Measurements from ENCODE around the gene KCNN2. TPM values are rescaled to one million over a fixed set of nuclear protein-coding genes. Genes with fewer than 3 reads are reported as not detected.

Gene KCNN2
- total RNA-seq = not detected in 2 replicates

DNA sequence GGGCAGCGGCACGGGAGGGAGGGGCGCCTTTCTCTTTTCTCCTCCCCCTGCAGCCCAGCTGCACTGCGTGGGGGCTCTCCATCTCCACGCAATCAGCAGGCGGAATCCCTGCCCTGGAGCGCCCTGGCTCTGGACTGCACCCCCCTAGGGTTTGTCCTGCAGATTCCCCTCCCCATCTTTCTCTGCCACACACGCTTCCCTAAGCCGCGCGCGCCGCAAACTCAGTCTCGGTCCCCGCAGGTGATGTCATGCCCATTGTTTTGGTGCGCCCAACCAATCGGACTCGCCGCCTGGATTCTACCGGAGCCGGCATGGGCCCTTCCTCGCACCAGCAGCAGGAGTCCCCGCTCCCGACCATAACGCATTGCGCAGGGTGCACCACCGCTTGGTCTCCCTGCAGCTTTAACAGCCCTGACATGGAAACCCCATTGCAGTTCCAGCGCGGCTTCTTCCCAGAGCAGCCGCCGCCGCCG, at the start of gene KCNN2:
Gene KCNN2 (plus strand): TSS at position 347 of the 473 bp plus-strand sequence. CDS start 70 bp downstream, at position 417.
- intact Hi-C loops (cut with micrococcal nuclease) = loop anchor here (5.0 kb wide), 1 partner anchor 304 kb away; no protein-coding TSS in a partner anchor

DNA sequence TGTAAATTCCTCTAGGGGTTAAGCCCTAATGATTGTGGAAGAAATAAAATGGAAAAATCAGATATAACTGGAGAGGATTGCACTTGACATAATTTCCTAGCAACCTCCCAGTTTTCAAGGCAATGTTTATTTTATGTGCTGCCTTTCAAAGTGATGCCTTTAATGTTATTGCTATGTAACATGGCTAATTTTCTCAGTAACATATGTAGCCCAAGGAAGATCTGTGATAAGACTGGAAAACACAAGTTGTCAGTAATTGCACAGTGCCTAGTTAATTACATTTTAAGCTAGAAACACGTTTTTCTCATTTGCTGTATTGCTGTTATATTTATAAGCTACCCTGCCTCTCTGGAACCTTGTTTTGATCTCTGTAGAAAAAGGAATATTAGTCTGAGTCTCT, 49.2 kb upstream of the KCNN2 start:
- intact Hi-C loops (cut with micrococcal nuclease) = no loop called here

DNA sequence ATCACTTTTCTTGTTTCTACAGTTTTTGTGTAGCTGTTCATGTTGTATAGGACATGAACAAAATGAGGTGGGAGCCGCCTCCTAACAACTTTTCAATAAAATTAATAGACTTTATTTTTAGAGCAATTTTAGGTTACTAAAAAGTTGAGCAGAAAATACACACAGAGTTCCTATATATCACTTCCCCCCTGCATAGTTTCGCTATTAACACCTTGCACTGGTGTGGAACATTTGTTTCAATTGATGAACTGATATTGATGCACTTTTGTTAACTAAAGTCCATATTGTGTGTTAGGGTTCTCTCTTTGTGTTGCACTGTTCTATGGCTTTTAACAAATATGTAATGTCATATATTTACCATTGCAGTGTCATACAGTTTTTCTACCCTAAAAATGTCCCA, 47.8 kb upstream of the KCNN2 start:
- intact Hi-C loops (cut with micrococcal nuclease) = no loop called here

DNA sequence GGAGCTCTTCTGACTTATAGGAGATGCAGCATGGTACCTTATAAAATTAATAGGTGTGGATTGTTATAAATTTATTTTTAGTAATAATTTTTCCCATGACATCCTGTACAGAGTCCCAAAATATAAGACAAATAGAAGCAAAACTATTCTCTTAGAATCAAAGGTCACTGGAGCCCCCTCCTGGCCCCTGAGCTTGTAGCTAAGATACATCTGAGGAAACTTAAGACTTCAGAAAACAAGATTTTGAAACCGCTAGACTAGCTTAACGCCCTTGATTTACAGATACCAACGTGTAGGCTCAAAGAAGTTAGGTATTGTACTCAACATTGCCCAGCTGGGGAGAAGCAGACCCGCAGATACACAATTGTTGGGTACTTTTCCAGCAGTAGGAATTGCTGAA, 45.7 kb upstream of the KCNN2 start:
- intact Hi-C loops (cut with micrococcal nuclease) = no loop called here

DNA sequence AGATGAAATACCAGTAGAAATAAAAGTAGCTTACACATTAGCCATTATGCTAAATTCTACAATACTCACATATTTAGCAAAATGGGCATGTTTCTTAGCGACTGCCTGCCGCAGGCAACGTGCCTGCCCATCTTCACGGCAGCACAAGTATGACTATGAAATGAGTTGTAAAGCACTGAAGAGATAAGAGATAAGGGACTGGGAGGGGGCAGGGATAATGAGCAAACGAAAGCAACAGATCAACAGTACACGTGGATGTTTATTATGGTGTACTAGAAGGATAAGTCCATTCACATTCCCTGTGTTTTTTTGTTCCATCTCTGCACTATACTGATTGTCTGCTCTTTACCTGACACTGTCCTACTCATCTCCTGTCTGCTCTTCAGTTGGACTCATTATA, 44.1 kb upstream of the KCNN2 start:
- intact Hi-C loops (cut with micrococcal nuclease) = no loop called here

DNA sequence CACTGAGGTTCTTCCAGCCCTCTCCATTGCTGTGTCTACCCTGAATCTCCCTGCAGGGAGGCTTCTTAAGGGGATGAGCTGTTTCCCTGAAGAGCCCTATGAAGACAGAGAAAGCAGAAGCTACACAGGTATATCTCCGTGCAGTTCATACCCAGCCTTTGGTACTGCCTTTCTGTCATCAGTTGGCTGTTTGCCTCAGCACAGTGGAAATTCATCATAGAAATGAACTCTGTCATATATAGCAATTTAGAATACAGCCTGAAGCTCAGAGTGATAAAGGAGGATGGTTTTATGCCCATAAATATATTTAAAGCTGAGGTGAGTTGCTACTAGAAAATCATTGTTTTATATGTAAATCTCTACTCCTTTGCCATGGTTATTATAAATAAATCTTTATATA, 42.6 kb upstream of the KCNN2 start:
- intact Hi-C loops (cut with micrococcal nuclease) = no loop called here

DNA sequence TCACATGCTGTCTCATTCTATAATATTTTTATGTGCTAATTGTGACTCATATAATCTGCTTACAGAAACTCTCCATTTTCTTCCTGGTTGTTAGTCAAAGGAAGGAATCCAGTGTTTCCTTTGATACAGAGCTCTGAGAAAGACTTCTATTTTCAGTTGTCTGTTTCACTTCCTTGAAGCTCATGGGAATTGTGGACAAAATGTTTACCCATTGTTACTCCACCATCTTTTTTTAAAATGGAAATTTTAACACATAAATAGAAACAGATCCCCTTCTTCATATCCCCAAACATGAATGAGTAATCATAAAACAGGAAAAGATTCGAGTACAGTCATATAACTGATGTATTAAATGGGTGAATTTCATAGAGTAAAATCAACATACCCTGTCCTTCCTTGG, 42.0 kb upstream of the KCNN2 start:
- intact Hi-C loops (cut with micrococcal nuclease) = no loop called here

DNA sequence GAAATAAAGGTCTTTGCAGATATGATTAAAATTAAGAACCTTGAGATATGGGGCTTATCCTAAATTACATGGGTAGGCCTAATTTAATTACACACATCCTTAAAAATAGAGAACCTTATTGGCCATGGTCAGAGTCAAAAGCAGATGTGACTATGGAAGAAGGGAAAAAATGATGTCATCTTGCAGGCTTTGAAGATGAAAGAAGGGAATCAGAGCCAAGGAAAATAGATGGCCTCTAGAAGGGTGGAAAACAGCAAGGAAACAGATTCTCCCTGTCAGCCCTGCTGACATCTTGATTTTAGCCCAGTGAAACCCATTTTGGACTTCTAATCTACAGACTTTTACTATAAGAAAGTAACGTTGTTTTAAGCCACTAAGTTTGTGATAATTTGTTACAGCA, 37.6 kb upstream of the KCNN2 start:
- intact Hi-C loops (cut with micrococcal nuclease) = no loop called here

DNA sequence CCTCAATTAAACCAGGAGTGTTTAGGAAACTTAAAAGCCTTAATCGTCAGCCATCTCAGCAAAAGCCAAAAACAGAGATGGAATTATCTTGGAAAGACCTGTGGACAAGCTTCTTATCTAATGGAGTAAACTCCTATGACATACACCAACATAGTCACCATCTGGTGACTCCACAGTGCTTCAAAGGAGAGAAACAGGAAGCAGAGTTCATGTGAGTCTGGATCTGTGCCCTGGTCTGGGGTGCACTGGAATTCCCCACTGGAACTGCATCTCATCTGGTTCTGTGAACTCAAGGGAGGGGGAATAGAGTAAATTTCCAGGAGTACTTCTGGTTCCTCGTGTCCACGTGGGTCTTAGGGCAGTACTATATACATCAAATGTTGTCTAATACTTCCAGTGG, 36.3 kb upstream of the KCNN2 start:
- intact Hi-C loops (cut with micrococcal nuclease) = no loop called here

DNA sequence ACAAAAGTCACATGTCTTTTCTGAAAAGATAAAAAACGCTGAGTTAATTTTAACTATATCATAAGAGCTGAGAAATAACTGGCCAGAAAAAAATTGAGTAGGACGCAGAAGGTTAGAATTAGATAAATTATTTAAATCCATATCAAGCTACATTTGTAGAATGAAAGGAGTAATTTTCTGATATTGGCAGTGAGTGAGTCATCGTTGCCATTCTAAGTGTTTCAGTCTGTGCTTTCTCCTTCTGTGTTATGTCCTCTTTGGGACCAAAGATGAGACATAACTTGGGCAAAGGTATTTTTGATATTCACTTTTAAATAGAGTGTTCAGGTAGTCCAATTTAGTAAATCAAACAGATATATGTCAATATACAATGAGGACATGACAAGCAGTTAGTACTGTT, 34.4 kb upstream of the KCNN2 start:
- intact Hi-C loops (cut with micrococcal nuclease) = no loop called here

DNA sequence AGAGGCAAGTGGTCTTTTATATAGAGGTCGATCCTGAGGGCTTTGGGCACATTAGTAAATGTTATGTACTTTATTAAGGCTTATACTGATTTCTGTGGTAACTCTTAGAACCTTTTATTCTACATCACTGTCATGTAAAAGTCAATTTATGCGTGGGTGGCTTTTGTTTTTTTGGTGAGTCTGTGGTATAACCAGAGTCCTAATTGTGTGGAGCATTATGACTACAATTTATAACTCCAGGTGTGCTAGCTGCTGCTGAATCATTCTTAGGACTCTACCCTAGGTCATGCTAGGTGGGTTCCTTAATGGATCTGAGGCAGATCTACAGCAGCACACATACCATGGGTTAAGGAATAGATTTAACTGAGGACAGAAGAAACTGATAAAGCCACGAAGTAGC, 33.9 kb upstream of the KCNN2 start:
- intact Hi-C loops (cut with micrococcal nuclease) = no loop called here

DNA sequence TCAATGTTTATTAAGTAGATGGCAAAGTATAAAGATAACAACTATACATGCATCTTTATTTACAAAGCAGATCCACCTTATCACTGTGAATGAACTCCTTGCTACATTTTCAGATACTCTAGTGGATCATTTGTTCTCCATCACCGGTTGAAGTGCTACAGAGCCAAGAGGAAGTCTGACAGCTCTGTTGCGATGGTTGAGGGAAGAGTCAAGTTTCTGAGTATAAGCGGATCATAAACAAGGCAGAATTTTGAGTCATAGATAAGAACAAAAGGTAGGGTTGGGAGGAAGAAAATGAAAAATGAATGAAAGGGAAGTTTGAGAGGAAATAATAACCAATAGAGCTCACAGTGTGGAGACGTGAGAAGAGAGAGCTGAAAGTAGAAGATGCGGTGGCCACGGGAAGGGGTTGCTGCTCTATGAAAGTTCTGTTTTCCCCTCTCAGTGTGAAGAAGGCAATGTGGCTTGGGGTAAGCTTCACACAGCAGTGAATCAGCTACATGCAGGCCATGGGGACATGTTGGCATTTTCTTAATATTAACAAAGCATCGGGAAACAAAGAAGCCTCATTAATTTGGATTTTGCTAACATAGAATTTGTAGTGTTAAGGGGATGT, 30.8 kb upstream of the KCNN2 start:
- intact Hi-C loops (cut with micrococcal nuclease) = no loop called here

DNA sequence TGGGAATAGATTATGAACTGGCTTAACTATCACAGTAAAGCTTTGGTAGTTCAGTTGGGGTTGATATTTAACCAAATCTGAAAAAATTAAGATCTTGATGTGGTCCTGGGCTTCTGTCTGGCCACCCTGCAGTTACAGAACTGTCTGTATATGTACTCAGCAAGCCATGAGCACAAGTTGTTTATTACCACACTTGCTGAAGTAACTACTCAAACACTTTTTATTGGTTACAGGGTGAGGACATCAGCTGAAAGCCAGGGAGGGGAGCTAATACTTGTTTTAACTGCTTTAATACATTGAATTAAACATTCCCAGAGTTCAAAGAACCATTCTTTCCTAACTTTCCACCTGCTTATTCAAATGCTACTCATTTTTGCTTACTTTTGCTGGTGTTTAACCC, 29.4 kb upstream of the KCNN2 start:
- intact Hi-C loops (cut with micrococcal nuclease) = no loop called here

DNA sequence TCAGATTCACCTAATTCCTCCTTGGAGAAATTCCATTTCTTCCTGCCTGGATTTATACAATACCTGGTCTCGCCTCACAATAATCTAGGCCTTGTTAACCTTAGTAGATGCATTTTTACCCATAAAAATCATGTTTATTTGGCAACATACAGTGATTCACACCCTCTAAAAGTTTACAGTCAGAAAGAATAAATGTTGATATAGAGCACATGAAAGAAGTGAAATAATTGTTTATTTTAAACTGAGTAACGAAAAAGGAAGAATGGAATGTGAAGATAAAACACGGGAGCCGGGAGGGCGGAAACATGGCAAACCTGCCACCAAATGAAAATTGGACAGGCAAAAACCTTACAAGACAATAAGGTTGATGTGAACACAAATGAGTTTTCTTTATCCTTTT, 28.9 kb upstream of the KCNN2 start:
- intact Hi-C loops (cut with micrococcal nuclease) = no loop called here

DNA sequence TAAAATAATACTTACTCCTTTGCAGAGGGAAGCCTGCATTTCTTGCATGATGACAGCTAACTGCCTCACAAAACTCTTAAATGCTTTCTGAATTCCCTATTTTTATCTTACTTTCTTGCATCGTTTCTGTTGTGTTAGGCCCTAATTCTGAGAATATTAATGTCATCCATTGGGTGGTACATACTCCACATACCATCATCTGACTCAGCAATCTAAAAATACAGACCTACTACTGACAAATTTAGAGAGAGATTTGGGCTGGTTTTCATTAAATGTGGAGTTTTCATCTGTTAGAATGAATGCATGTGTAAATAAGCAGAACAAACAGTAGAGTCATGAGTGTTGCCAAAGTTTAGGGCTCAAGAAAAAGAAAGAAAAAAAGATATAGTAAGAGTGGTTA, 26.5 kb upstream of the KCNN2 start:
- intact Hi-C loops (cut with micrococcal nuclease) = no loop called here

DNA sequence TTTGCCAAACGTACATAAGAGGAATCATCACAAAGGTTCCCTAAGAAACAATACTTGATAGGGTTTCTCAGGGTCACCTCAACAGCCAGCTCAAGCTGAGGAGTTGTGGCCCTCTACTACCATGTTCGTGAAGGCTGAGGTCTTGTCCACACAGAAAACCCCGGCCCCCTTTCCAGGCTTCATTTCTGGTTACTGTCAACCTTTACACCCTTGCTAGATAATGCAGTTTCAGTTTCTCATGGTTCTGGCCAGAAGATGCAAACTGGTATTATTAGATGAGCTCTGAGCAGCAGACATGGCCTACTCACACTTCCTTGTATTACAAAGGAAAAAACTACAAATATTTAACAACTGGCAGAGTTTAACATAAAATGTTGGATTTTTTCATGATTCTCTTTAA, 22.8 kb upstream of the KCNN2 start:
- intact Hi-C loops (cut with micrococcal nuclease) = no loop called here

DNA sequence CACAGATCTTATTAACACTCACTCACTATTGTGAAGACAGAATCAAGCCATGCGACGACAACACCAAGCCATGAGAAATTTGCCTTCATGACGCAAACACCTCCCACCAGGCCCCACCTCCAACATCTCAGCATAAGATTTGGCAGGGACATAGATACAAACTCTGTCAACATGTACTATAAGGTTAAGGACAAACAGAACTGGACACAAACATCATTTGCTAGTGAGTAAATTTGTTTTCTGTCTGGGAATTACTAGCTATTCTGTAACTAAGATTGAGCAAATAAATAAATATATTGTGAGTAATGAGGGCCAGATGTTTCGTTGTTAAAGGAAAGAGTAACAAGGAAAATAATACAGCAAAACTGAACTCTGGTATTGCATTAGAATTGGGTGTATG, 15.7 kb upstream of the KCNN2 start:
- intact Hi-C loops (cut with micrococcal nuclease) = no loop called here

DNA sequence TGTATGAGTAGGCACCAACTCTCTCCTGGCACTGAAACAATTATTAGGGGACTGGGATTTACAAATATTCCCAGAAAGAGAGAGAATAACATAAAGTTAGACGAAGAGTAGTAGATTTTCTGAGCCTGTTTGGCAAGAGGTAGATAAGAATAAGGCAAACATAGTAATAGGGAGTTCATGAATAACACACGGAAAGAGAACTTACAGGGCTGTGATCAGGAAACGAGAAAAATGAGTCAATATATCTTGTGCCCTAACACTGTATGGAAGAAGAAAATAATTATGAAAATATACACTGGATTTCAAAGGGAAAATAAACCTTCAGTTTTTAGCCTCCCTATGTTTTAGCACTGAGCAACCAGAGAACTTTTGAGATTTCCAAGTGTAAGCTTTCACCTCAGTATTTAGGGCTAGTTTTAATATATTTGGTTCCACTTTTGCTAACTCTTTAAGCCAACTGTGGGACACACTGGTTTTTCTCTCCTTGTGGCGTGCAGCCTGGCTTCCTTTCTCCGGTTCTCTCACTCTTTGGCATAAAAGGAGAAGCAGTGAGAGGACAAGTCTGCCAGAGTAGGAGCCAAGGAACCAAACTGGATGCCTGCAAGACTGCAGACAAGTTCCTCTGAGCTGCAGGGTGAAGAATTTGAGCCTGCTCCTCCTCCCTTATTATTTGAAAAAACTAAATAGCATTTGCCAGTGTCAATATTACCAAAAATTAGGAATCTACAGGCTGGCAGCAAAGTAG, 6.6 kb upstream of the KCNN2 start:
- intact Hi-C loops (cut with micrococcal nuclease) = no loop called here

DNA sequence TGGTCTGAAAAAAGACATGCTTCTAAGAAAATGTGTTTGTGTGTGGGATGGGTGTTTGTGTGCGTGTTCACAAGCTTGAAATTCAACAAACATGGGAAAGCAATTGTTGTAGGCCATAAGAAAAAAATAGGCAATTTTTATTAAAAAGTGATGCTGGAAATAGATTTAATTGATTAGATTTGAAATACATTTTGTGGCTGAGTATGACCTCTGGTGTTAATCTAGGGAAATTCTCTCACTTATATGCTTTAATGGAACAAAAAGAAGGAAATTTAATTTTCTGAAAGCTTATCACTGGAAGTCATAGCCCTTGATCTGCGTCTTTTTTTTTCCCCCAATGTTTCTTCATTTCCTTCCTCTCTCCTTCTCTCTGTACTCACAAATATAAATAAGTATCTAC, 3.5 kb upstream of the KCNN2 start:
- intact Hi-C loops (cut with micrococcal nuclease) = no loop called here

DNA sequence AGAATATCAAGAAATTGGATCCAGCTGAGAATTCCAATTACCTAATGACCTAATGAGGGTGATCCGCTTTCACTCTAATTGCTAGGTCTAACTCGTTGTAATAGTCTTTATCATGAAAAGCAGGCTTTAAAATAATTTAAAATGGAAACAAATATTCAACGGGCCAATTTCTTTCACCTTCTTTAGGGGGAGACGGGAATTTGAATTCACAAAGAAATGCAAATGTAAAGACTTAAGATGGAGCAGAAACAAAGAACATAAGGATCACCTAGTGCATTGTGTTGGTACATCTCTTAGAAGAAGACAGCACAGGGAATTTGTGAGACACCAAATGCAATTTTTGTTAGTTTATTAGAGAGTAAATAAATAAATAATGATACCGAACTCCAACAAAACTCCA, 1.5 kb upstream of the KCNN2 start:
- intact Hi-C loops (cut with micrococcal nuclease) = loop anchor here (5.0 kb wide), 1 partner anchor 303 kb away; no protein-coding TSS in a partner anchor

DNA sequence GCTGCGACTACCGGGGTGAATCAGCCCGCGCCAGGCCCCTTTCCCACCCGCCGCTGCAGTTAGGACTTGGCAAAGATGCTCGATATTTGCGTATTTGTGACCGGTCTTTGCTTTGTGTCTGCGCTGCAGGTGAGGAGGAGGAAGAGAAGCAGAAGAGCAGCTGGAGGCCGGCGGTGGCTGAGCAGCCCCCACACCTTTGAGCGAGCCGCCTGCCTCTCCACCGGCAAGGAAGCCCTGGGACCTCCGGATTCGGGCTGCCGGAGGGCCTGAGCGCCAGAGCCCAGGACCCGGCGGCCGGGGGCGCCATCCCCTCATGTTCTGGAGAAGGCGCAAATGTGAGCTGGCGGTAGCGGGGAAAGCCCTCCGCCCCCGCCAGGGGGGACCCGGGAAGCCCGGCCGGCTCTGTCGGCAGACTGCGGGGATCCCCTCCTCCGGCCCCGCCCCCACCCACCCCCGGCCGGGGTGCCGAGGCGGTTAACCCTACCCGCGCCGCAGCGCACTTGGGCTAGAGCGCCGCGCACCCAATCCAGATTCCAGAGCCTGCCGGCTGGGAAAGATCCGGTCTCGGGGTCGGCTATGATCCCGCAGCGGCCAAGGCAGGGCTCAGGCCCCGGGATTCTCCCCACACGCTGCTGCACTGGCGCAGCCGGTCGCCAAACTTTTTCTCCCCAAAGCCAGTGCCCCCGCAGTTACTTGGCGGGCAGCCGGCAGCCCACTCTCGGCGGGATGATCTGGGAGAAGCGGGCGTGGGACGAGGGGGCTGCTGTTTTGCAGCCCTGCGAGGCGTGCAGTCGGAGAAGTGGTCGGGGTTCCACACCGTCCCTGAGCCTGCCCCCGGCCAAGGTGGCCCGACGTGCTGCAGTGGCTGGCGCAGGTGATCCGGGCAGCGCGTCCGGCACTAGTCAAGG, 800 bp upstream of the KCNN2 start:
- intact Hi-C loops (cut with micrococcal nuclease) = loop anchor here (5.0 kb wide), 1 partner anchor 304 kb away; no protein-coding TSS in a partner anchor

Data from T-helper 2 cell treated with Interferon-gamma antibody and Interleukin-4, amounts not matched to agents 100 ng/mL and 5 ng/mL, for 36 hours (primary cell).